ENCODE measurements around the gene RFX4.

DNA sequence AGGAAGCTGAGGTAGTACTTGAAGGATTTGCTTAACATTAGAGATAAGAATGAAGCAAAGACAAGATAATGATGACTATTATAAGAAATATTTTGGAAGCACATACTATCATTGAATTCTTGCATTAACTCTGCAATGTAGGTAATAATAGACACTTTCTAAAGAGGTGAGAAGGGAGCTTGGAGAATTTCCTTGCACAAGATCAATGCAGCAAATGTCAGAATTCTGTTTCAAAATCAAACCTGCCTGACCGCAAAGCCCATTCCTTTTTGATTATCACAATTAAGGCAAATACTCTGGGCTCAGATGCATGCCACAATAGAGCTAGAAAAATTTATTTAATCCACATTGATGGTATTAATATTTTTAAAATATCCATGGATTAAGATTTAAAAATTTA is 141.3 kb downstream of the RFX4 start:
- TF ChIP-seq POLR2A (IDR thresholded peaks at IDR 0.05; ENCODE audit: low read depth, low read length): no peak
- TF ChIP-seq, protein P1, sequence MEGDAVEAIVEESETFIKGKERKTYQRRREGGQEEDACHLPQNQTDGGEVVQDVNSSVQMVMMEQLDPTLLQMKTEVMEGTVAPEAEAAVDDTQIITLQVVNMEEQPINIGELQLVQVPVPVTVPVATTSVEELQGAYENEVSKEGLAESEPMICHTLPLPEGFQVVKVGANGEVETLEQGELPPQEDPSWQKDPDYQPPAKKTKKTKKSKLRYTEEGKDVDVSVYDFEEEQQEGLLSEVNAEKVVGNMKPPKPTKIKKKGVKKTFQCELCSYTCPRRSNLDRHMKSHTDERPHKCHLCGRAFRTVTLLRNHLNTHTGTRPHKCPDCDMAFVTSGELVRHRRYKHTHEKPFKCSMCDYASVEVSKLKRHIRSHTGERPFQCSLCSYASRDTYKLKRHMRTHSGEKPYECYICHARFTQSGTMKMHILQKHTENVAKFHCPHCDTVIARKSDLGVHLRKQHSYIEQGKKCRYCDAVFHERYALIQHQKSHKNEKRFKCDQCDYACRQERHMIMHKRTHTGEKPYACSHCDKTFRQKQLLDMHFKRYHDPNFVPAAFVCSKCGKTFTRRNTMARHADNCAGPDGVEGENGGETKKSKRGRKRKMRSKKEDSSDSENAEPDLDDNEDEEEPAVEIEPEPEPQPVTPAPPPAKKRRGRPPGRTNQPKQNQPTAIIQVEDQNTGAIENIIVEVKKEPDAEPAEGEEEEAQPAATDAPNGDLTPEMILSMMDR (IDR thresholded peaks at IDR 0.05; ENCODE audit: extremely low read depth in 1 of 2, insufficient read depth in 1 of 2, low read depth in 1 of 2, low read length in 2 of 2): no peak
- TF ChIP-seq POLR2AphosphoS5 (IDR thresholded peaks at IDR 0.05; ENCODE audit: insufficient read depth, low read depth, low read length): no peak
- no peak for TF ChIP-seq EZH2 (IDR thresholded peaks at IDR 0.05; ENCODE audit: borderline replicate concordance, low read depth, low read length, severe bottlenecking)
- TF ChIP-seq JUN (IDR thresholded peaks at IDR 0.05; ENCODE audit: borderline replicate concordance, insufficient read depth, insufficient read length, low read depth): no peak
- TF ChIP-seq, protein P2, sequence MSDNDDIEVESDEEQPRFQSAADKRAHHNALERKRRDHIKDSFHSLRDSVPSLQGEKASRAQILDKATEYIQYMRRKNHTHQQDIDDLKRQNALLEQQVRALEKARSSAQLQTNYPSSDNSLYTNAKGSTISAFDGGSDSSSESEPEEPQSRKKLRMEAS (IDR thresholded peaks at IDR 0.05; ENCODE audit: insufficient read depth, insufficient read length): no peak
- no peak for TF ChIP-seq GATA2 (IDR thresholded peaks at IDR 0.05; ENCODE audit: insufficient read depth, insufficient read length, low read depth, low read length)
- TF ChIP-seq MYC (IDR thresholded peaks at IDR 0.05; ENCODE audit: low read depth, low read length): no peak
- TF ChIP-seq FOS (IDR thresholded peaks at IDR 0.05; ENCODE audit: borderline replicate concordance, insufficient read depth, low read length): no peak

Measured in endothelial cell of umbilical vein (primary cell).